HG03558 (cell line): ENCODE measurements around the gene TRPM2.

ENCODE experiments used
- ATAC-seq: cut with Tn5 transposase; IDR thresholded peaks from one replicate; pipeline ENCODE4 v1.9.1; 2021; ENCODE audit warnings: moderate number of reproducible peaks; ENCODE audit not compliant: unreplicated experiment; ENCODE audit errors: extremely low read depth

The TRPM2 gene

GRCh38 chr21:44490816-44491215 is 137.4 kb downstream of the TRPM2 start:
- ATAC-seq, result no peak
